Body of pancreas (tissue), 4 donors: ENCODE data around the gene INA. TPM values are rescaled to one million over a fixed set of nuclear protein-coding genes. Genes with fewer than 3 reads are reported as not detected.
A peak's percentile ranks its signal among the peaks of the same experiment; 100 is the strongest.

ENCODE experiments used
- ATAC-seq: fragments of 150-250 bp; one replicate; pipeline ENCODE4 v1.9.1; 2016
- DNase-seq, 4 donors: peaks; one replicate each; pipeline ENCODE4 v3.0.0-alpha.2; 2019
- H3K27ac ChIP-seq, 4 donors: fragments of 200-600 bp; sonication (generic); 1 replicate in 3 of 4; 2 replicates in 1 of 4; pipeline versions ENCODE4 v1.5.1 to v1.6.1; 2016 to 2019; ENCODE audit warnings: mild to moderate bottlenecking in 1 of 4, mixed read lengths in 1 of 4, moderate library complexity in 1 of 4
- H3K27me3 ChIP-seq, 2 donors: fragments of 200-600 bp; sonication (generic); one replicate each; pipeline ENCODE4 v1.6.0; 2016; ENCODE audit warnings: mild to moderate bottlenecking in 1 of 2
- H3K36me3 ChIP-seq, 2 donors: fragments of 200-600 bp; sonication (generic); replicated peaks in 1 of 2; 2 replicates each; pipeline ENCODE4 v1.5.1; 2016; ENCODE audit warnings: low read depth in 2 of 2; ENCODE audit not compliant: insufficient read depth in 1 of 2
- H3K4me1 ChIP-seq: fragments of 200-600 bp; sonication (generic); one replicate; pipeline ENCODE4 v1.6.0; 2016
- H3K4me3 ChIP-seq, 2 donors: fragments of 200-600 bp; sonication (generic); 1 replicate in 1 of 2; 2 replicates in 1 of 2; pipeline ENCODE4 v1.5.1; 2016 to 2019
- H3K9me3 ChIP-seq, 3 donors: fragments of 200-600 bp; sonication (generic); 1 replicate in 2 of 3; 2 replicates in 1 of 3; pipeline ENCODE4 v1.5.1; 2016
- CTCF ChIP-seq, 7 experiments: fragments of 450-650 bp in 4 of 7; fragments of 200-600 bp in 3 of 7; sonication (generic) in 3 of 7; IDR thresholded peaks; one replicate each; pipeline ENCODE4 v1.5.1; 2016 to 2019; ENCODE audit warnings: antibody characterized with exemption in 7 of 7
- POLR2A ChIP-seq, 3 donors: fragments of 450-650 bp; IDR thresholded peaks; one replicate each; pipeline ENCODE4 v1.6.1; 2016; ENCODE audit warnings: antibody characterized with exemption in 3 of 3, mild to moderate bottlenecking in 2 of 3
- WGBS, 2 donors: methylation state at CpG; one replicate each; pipeline ENCODE4 v1.1.5; 2017; 5-methylcytosine and 5-hydroxymethylcytosine counted together
- intact Hi-C: fragments of 100-400 bp; cut with DNase I; formaldehyde crosslinking; loops from one replicate; pipeline ENCODE4 v1.15.1; 2023
- total RNA-seq, 2 donors: library from RNA; depleted of rRNA; stranded (reverse); fragments of >200 nt; gene quantifications; one replicate each; pipeline ENCODE4 v1.1.0, GENCODE V29; 2016

INA gene
- 1 to 10 TPM; 2.3 to 4.7 TPM for total RNA-seq

- no peak for TF ChIP-seq CTCF (IDR thresholded peaks at IDR 0.05)
- TF ChIP-seq POLR2A (IDR thresholded peaks at IDR 0.05), result no peak
- ATAC-seq, result peak; percentile 38
- intact Hi-C loops, result no loop called here
- no peak within 1 kb of the TSS for H3K27ac ChIP-seq
- peaks cover 0 to 26% of the 10 kb centered on the region in 2 donors for H3K27me3 ChIP-seq
- peaks cover 12% of the 10 kb centered on the region for H3K4me1 ChIP-seq
- DNase-seq, result peak in 3 of 4 donors; percentile 15 to 23 (median 19)
- WGBS, 2 donors, result 1 to 3% methylated on average over 13 to 82 of the region's 105 CpGs
- H3K4me3 ChIP-seq, result no peak within 1 kb of the TSS
- no peaks in the 10 kb centered on the region for H3K36me3 ChIP-seq
- H3K9me3 ChIP-seq, result no peaks in the 10 kb centered on the region
Observed at GRCh38 chr10:103276896-103277712, at the start of gene INA. Gene INA (plus strand): TSS chr10:103277138. CDS start chr10:103277212, 74 bp downstream.

GRCh38 chr10:103227416-103227815 is 49.5 kb upstream of the INA start:
- TF ChIP-seq POLR2A (IDR thresholded peaks at IDR 0.05) (no peak), CTCF (IDR thresholded peaks at IDR 0.05) (no peak)
- intact Hi-C loops, result no loop called here
- 81 to 94% methylated on average over 1 of the region's 1 CpG for WGBS, 2 donors
- Histone ChIP-seq H3K36me3 (no peaks in the 10 kb centered on the region), H3K4me3 (no peak overlapping the region), H3K9me3 (peaks cover 0 to 13% (median 0%) of the 10 kb centered on the region in 3 donors), H3K4me1 (peaks cover 12% of the 10 kb centered on the region), H3K27ac (no peak overlapping the region), H3K27me3 (no peaks in the 10 kb centered on the region)
- DNase-seq (no peak), ATAC-seq (no peak)

- Histone ChIP-seq H3K27ac (peak overlapping the region; percentile 53 to 85 (median 78)), H3K4me1 (peaks cover 12% of the 10 kb centered on the region), H3K27me3 (no peaks in the 10 kb centered on the region), H3K36me3 (no peaks in the 10 kb centered on the region), H3K4me3 (no peak overlapping the region), H3K9me3 (no peaks in the 10 kb centered on the region)
- 43 to 50% methylated on average over 4 of the region's 4 CpGs for WGBS, 2 donors
- DNase-seq (peak; percentile 9 to 52 (median 34)), ATAC-seq (peak; percentile 89)
- intact Hi-C loops, result no loop called here
- TF ChIP-seq POLR2A (IDR thresholded peaks at IDR 0.05), result peak in 1 of 3 donors; percentile 11
- TF ChIP-seq CTCF (IDR thresholded peaks at IDR 0.05), result no peak
Observed at GRCh38 chr10:103231047-103231551, 45.8 kb upstream of the INA start.

- DNase-seq (no peak), ATAC-seq (no peak)
- Histone ChIP-seq H3K4me3 (no peak overlapping the region), H3K27ac (peak overlapping the region; percentile 22 to 85 (median 66)), H3K27me3 (no peaks in the 10 kb centered on the region), H3K36me3 (no peaks in the 10 kb centered on the region), H3K9me3 (no peaks in the 10 kb centered on the region), H3K4me1 (peaks cover 12% of the 10 kb centered on the region)
- intact Hi-C loops, result no loop called here
- TF ChIP-seq POLR2A (IDR thresholded peaks at IDR 0.05), result no peak
- TF ChIP-seq CTCF (IDR thresholded peaks at IDR 0.05), result no peak
- 68 to 73% methylated on average over 3 of the region's 3 CpGs for WGBS, 2 donors
Observed at GRCh38 chr10:103232131-103232673, 44.7 kb upstream of the INA start.
